Hematopoietic multipotent progenitor cell (in vitro differentiated cells): ENCODE data around the gene CCDC85A. TPM values are rescaled to one million over a fixed set of nuclear protein-coding genes. Genes with fewer than 3 reads are reported as not detected.

ENCODE experiments used
- DNase-seq, 3 donors: peaks; one replicate each; pipeline ENCODE4 v3.0.0-alpha.2; 2011 to 2015; ENCODE audit warnings: low read depth in 2 of 3, low spot score in 2 of 3
- total RNA-seq: library from RNA; depleted of rRNA; stranded (reverse); fragments of >200 nt; gene quantifications from one replicate; pipeline ENCODE4 v1.2.3, GENCODE V29; 2012

CCDC85A gene
- total RNA-seq, 1 donor = 0.27 TPM

DNA sequence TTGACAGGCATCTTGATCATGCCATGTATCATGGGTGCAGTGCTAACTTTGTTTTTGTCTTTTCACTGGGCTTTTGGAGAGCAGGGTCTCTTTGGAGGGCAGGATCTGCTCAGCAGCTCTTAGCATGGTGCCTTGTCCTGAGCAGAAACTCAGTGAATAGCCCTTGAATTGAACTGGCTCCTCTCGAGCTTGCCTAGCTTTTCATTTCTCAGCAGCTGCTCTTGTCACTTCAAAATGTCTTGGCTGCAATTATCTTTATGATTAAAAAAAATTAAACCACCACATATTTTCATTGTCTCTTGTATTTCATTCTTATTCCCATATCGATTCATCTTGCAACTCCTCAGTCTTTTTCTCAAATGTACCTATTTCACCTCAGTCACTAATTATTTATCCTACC lies 50.5 kb downstream of the CCDC85A start:
- DNase-seq = no peak

- no peak for DNase-seq
Measured at GRCh38 chr2:56239030-56239429, 55.2 kb downstream of the CCDC85A start.

- no peak for DNase-seq
Measured at GRCh38 chr2:56239437-56239836, 55.6 kb downstream of the CCDC85A start.

- no peak for DNase-seq
Measured at GRCh38 chr2:56240210-56240609, 56.4 kb downstream of the CCDC85A start.

- DNase-seq = no peak
Measured at GRCh38 chr2:56244506-56244905, 60.7 kb downstream of the CCDC85A start.

- no peak for DNase-seq
Measured at GRCh38 chr2:56244911-56245530, 61.2 kb downstream of the CCDC85A start.

- no peak for DNase-seq
Measured at GRCh38 chr2:56248965-56249742, 65.4 kb downstream of the CCDC85A start.

- no peak for DNase-seq
Measured at GRCh38 chr2:56250153-56250729, 66.5 kb downstream of the CCDC85A start.

GRCh38 chr2:56260415-56260814 lies 76.6 kb downstream of the CCDC85A start:
- no peak for DNase-seq

DNA sequence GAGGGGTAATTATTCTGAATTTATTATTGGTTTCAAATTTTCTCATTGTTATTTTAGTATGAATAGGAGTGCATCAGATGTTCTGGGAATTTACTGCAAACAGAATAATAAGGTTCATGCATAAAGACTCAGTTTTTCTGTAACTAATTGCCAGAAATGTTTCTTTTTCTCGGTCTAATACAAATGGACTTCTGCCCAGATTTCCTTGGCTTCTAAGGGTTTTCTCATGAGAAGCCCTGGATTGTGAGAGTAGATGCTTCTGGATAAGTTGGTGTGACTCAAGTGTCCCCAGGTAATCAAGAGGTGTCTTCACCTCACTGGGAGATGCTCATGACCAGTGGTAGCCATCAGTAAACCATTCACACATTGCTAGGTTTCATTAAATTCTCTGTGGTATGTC lies 78.5 kb downstream of the CCDC85A start:
- no peak for DNase-seq

DNA sequence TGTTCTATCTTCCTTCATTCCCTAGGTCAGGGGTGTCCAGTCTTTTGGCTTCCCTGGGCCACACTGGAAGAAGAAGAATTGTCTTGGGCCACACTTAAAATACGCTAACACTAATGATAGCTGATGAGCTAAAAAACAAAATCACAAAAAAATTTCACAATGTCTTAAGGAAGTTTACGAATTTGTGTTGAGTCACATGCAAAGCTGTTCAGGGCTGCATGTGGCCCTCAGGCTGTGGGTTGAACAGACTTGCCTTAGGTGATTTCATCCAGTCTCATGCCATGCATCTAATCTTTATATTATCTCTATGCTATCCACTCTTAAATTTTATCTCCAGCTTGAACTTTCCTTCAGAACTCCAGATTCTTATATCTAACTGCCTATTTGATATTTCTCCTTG lies 80.1 kb downstream of the CCDC85A start:
- no peak for DNase-seq

- no peak for DNase-seq
Measured at GRCh38 chr2:56266761-56267414, 83.1 kb downstream of the CCDC85A start.

- DNase-seq = no peak
Measured at GRCh38 chr2:56267415-56267788, 83.6 kb downstream of the CCDC85A start.

- DNase-seq = no peak
Measured at GRCh38 chr2:56268856-56269255, 85.1 kb downstream of the CCDC85A start.

GRCh38 chr2:56271275-56271674 lies 87.5 kb downstream of the CCDC85A start:
- no peak for DNase-seq

DNA sequence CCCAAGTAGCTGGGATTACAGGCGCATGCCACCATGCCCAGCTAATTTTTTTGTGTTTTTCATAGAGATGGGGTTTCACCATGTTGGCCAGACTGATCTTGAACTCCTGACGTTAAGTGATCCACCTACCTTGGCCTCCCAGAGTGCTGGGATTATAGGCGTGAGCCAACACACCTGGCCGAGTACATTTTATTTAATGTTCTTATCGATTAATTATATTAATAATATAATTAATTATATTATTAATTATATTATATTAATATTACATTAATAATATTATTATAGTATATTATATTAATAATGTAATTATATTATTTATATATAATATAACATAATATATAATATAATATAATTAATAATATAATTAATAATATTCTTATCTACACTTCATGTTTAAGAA lies 101.4 kb downstream of the CCDC85A start:
- DNase-seq = no peak

- no peak for DNase-seq
Measured at GRCh38 chr2:56286936-56287335, 103.1 kb downstream of the CCDC85A start.

GRCh38 chr2:56287508-56287907 lies 103.7 kb downstream of the CCDC85A start:
- DNase-seq = no peak

DNA sequence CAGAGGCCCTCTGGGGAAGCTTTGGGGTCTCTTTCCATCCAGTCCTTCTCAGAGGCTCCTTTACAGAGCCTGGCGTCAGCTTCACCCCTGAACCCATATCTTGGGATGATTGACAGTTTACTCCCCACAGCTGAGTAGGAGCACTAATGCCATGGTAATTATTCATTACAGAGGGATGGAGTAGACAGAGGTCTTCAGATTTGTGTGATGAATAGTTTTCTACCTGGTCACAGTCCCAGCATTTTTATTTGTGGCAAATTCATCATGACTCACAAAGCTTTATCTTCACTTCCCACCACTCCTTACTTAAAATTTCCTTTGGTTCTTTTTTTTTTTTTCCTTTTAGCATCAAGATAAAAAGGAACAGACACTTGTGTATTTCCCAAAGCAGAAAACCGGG lies 104.2 kb downstream of the CCDC85A start:
- no peak for DNase-seq

DNA sequence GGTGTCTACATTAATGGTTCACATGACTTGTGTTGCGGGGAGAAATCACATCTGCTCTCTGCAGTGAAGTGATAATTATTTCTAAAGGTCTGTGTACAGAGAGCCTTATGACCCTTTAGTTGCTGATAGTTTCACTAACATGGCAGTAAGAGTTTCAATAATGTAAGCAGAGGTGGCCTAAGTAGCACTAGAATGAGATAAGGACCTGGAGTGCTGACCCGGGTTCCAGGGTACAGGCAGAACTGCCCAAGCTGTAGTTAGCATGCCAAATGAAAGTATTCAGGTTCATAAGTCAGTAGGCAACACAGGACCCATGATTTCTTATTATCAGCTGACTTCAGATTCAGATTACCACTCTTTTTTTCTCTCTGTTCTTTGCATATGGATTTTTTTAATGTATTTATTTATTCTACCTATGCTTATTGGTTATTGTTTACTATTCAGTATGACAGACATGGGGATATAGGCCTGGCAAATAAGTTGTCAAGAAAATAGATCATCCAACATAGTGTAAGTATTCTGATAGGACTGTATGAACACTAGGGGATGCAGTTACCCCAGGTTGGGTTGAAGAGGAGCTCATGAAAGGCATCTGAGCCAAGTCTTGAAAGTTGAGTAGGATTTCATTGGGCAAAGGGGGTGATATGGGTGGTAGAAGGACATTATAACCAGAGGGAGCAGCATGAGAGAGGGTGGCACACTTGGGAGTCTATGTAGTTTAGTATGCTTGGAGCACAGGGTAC lies 105.2 kb downstream of the CCDC85A start:
- DNase-seq = no peak

DNA sequence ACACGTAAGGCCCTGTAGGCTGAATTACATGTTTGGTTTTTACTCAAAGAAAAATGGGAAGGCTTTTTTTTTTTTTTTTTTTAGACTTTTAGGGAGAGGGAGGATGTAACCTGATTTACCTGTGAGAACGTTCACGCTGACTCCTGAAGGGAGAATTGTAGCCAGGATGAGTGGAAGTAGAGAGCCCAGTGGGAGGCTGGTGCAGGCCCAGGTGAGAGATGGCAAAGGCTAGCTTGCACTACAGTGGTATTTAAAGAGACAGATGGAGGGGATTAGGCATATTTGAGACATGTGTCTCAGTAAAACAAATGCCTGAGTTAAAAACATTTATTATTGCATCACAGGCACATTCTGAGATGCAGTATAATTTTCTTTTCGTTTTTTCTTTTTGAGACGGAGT lies 107.9 kb downstream of the CCDC85A start:
- DNase-seq = no peak
